Measurements from ENCODE around the gene COX6B1.
"Not testable (repeated sequence)": the region's sequence is repeated elsewhere in the genome, so short reads cannot be mapped to it uniquely, and the experiment has no call there.

COX6B1 gene, protein sequence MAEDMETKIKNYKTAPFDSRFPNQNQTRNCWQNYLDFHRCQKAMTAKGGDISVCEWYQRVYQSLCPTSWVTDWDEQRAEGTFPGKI

GRCh38 chr19:35648017-35648961 is at the start of gene COX6B1:
COX6B1 (plus strand) TSS chr19:35648323; CDS start chr19:35651244, 2,921 bp downstream.
- DNase-seq (ENCODE audit: low read depth, low spot score): peak; percentile 82
- Histone ChIP-seq H3K27me3 (ENCODE audit: insufficient read depth, insufficient read length) (no peaks in the 10 kb centered on the region), H3K9me3 (ENCODE audit: insufficient read depth, low read length) (no peaks in the 10 kb centered on the region), H3K36me3 (ENCODE audit: insufficient read depth, insufficient read length, low read length) (peaks cover 16% of the 10 kb centered on the region), H3K4me3 (ENCODE audit: insufficient read length, low read depth) (peak within 1 kb of the TSS; percentile 88), H3K4me1 (ENCODE audit: insufficient read depth, insufficient read length) (peaks cover 3% of the 10 kb centered on the region), H3K9ac (ENCODE audit: insufficient read length, low read depth) (peak within 1 kb of the TSS; percentile 92)
- TF ChIP-seq ZNF274 (IDR thresholded peaks at IDR 0.05; ENCODE audit: low read depth, low read length) (no peak), SUZ12 (IDR thresholded peaks at IDR 0.05; ENCODE audit: extremely low read depth, insufficient read depth, insufficient read length) (no peak), YY1 (IDR thresholded peaks at IDR 0.05; ENCODE audit: insufficient read depth, insufficient read length) (no peak)

GRCh38 chr19:35601971-35602370 is 46.2 kb upstream of the COX6B1 start:
- H3K9ac ChIP-seq (ENCODE audit: insufficient read length, low read depth): no peak overlapping the region
- no peak for DNase-seq (ENCODE audit: low read depth, low spot score)
- peaks cover 3% of the 10 kb centered on the region for H3K27me3 ChIP-seq (ENCODE audit: insufficient read depth, insufficient read length)
- H3K4me1 ChIP-seq (ENCODE audit: insufficient read depth, insufficient read length): no peaks in the 10 kb centered on the region
- TF ChIP-seq SUZ12 (IDR thresholded peaks at IDR 0.05; ENCODE audit: extremely low read depth, insufficient read depth, insufficient read length) (no peak), ZNF274 (IDR thresholded peaks at IDR 0.05; ENCODE audit: low read depth, low read length) (no peak), YY1 (IDR thresholded peaks at IDR 0.05; ENCODE audit: insufficient read depth, insufficient read length) (no peak)
- H3K4me3 ChIP-seq (ENCODE audit: insufficient read length, low read depth): no peak overlapping the region
- H3K36me3 ChIP-seq (ENCODE audit: insufficient read depth, insufficient read length, low read length): no peaks in the 10 kb centered on the region
- peaks cover 13% of the 10 kb centered on the region; the same call in 1 of the 2 replicates for H3K9me3 ChIP-seq (ENCODE audit: insufficient read depth, low read length)

- not testable (repeated sequence) for H3K4me1 ChIP-seq (ENCODE audit: insufficient read depth, insufficient read length); DNase-seq (ENCODE audit: low read depth, low spot score); H3K36me3 ChIP-seq (ENCODE audit: insufficient read depth, insufficient read length, low read length); H3K27me3 ChIP-seq (ENCODE audit: insufficient read depth, insufficient read length); H3K4me3 ChIP-seq (ENCODE audit: insufficient read length, low read depth); H3K9ac ChIP-seq (ENCODE audit: insufficient read length, low read depth)
- peaks cover 29% of the 10 kb centered on the region; the same call in 1 of the 2 replicates for H3K9me3 ChIP-seq (ENCODE audit: insufficient read depth, low read length)
These were observed 43.7 kb upstream of the COX6B1 start for GRCh38 chr19:35604436-35604835.

DNA sequence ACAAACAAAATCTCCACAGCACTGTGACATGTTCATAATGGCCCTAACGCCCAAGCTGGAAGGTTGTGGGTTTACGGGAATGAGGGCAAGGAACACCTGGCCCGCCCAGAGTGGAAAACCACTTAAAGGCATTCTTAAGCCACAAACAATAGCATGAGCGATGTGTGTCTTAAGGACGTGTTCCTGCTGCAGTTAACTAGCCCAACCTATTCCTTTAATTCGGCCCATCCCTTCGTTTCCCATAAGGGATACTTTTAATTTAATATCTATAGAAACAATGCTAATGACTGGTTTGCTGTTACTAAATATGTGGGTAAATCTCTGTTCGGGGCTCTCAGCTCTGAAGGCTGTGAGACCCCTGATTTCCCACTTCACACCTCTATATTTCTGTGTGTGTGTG is 41.0 kb upstream of the COX6B1 start:
- not testable (repeated sequence) for DNase-seq (ENCODE audit: low read depth, low spot score); H3K9ac ChIP-seq (ENCODE audit: insufficient read length, low read depth); H3K36me3 ChIP-seq (ENCODE audit: insufficient read depth, insufficient read length, low read length); H3K4me1 ChIP-seq (ENCODE audit: insufficient read depth, insufficient read length); H3K27me3 ChIP-seq (ENCODE audit: insufficient read depth, insufficient read length); H3K4me3 ChIP-seq (ENCODE audit: insufficient read length, low read depth)
- peaks cover 29% of the 10 kb centered on the region; the same call in 1 of the 2 replicates for H3K9me3 ChIP-seq (ENCODE audit: insufficient read depth, low read length)

DNA sequence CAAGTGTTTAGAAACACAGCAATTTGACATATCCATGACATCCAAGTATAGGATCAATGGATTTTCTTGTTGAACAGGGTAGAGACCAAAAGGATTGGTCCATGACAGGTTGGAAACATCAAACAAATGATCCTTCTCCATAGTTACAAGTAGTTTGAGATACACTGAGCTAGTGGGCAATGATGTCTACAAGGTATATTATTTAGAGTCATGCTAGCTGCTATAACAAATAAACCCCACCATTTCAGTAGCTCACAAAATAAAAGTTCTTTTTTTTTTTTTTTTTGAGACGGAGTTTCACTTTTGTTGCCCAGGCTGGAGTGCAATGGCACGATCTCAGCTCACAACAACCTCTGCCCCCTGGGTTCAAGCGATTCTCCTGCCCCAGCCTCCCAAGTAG is 40.5 kb upstream of the COX6B1 start:
- peaks cover 6% of the 10 kb centered on the region for H3K27me3 ChIP-seq (ENCODE audit: insufficient read depth, insufficient read length)
- no peak for TF ChIP-seq YY1 (IDR thresholded peaks at IDR 0.05; ENCODE audit: insufficient read depth, insufficient read length)
- TF ChIP-seq ZNF274 (IDR thresholded peaks at IDR 0.05; ENCODE audit: low read depth, low read length): no peak
- TF ChIP-seq SUZ12 (IDR thresholded peaks at IDR 0.05; ENCODE audit: extremely low read depth, insufficient read depth, insufficient read length): no peak
- no peak overlapping the region for H3K9ac ChIP-seq (ENCODE audit: insufficient read length, low read depth)
- H3K4me3 ChIP-seq (ENCODE audit: insufficient read length, low read depth): no peak overlapping the region
- peaks cover 29% of the 10 kb centered on the region; the same call in 1 of the 2 replicates for H3K9me3 ChIP-seq (ENCODE audit: insufficient read depth, low read length)
- H3K4me1 ChIP-seq (ENCODE audit: insufficient read depth, insufficient read length): no peaks in the 10 kb centered on the region
- DNase-seq (ENCODE audit: low read depth, low spot score): no peak
- no peaks in the 10 kb centered on the region for H3K36me3 ChIP-seq (ENCODE audit: insufficient read depth, insufficient read length, low read length)

- Histone ChIP-seq H3K27me3 (ENCODE audit: insufficient read depth, insufficient read length) (peaks cover 6% of the 10 kb centered on the region), H3K9me3 (ENCODE audit: insufficient read depth, low read length) (peaks cover 29% of the 10 kb centered on the region; the same call in 1 of the 2 replicates), H3K4me3 (ENCODE audit: insufficient read length, low read depth) (no peak overlapping the region), H3K4me1 (ENCODE audit: insufficient read depth, insufficient read length) (no peaks in the 10 kb centered on the region), H3K9ac (ENCODE audit: insufficient read length, low read depth) (no peak overlapping the region), H3K36me3 (ENCODE audit: insufficient read depth, insufficient read length, low read length) (no peaks in the 10 kb centered on the region)
- no peak for DNase-seq (ENCODE audit: low read depth, low spot score)
- TF ChIP-seq SUZ12 (IDR thresholded peaks at IDR 0.05; ENCODE audit: extremely low read depth, insufficient read depth, insufficient read length) (no peak), YY1 (IDR thresholded peaks at IDR 0.05; ENCODE audit: insufficient read depth, insufficient read length) (no peak), ZNF274 (IDR thresholded peaks at IDR 0.05; ENCODE audit: low read depth, low read length) (no peak)
These were observed 39.9 kb upstream of the COX6B1 start for GRCh38 chr19:35608251-35608650.

GRCh38 chr19:35609851-35610353 is 38.2 kb upstream of the COX6B1 start:
- no peak for TF ChIP-seq SUZ12 (IDR thresholded peaks at IDR 0.05; ENCODE audit: extremely low read depth, insufficient read depth, insufficient read length)
- TF ChIP-seq ZNF274 (IDR thresholded peaks at IDR 0.05; ENCODE audit: low read depth, low read length): no peak
- no peak for TF ChIP-seq YY1 (IDR thresholded peaks at IDR 0.05; ENCODE audit: insufficient read depth, insufficient read length)
- no peak overlapping the region for H3K4me3 ChIP-seq (ENCODE audit: insufficient read length, low read depth)
- DNase-seq (ENCODE audit: low read depth, low spot score): no peak
- no peak overlapping the region for H3K9ac ChIP-seq (ENCODE audit: insufficient read length, low read depth)
- peaks cover 29% of the 10 kb centered on the region; the same call in 1 of the 2 replicates for H3K9me3 ChIP-seq (ENCODE audit: insufficient read depth, low read length)
- H3K36me3 ChIP-seq (ENCODE audit: insufficient read depth, insufficient read length, low read length): peaks cover 8% of the 10 kb centered on the region
- peaks cover 6% of the 10 kb centered on the region for H3K27me3 ChIP-seq (ENCODE audit: insufficient read depth, insufficient read length)
- peaks cover 4% of the 10 kb centered on the region for H3K4me1 ChIP-seq (ENCODE audit: insufficient read depth, insufficient read length)
